Spinal cord (tissue), 10 donors: Measurements from ENCODE around the gene FGF2. TPM values are rescaled to one million over a fixed set of nuclear protein-coding genes. Genes with fewer than 3 reads are reported as not detected.

Experiments used
- DNase-seq, 6 donors: peaks; one replicate each; pipeline versions ENCODE4 v3.0.0 to v3.0.0-alpha.2; 2013 to 2015; ENCODE audit warnings: low spot score in 6 of 6, low read depth in 4 of 6
- H3K27ac ChIP-seq: one replicate; pipeline ENCODE4 v1.5.1; 2013; ENCODE audit warnings: low read depth, low read length, control low read depth
- H3K27me3 ChIP-seq: one replicate; pipeline ENCODE4 v1.6.1; 2013; ENCODE audit warnings: low read length; ENCODE audit not compliant: control insufficient read depth, insufficient read depth
- H3K36me3 ChIP-seq: one replicate; pipeline ENCODE4 v1.6.1; 2013; ENCODE audit warnings: low read length; ENCODE audit not compliant: control insufficient read depth, insufficient read depth
- H3K4me1 ChIP-seq: one replicate; pipeline ENCODE4 v1.6.1; 2013; ENCODE audit warnings: low read length; ENCODE audit not compliant: control insufficient read depth, insufficient read depth
- H3K4me3 ChIP-seq: one replicate; pipeline ENCODE4 v1.5.1; 2013; ENCODE audit warnings: low read depth, low read length, control low read depth
- H3K9me3 ChIP-seq: one replicate; pipeline ENCODE4 v1.6.1; 2013; ENCODE audit warnings: low read length; ENCODE audit not compliant: control insufficient read depth, insufficient read depth
- WGBS: methylation state at CpG from one replicate; pipeline ENCODE4 v1.1.5; 2013; ENCODE audit warnings: missing lambda C conversion rate; ENCODE audit not compliant: insufficient coverage; 5-methylcytosine and 5-hydroxymethylcytosine counted together
- polyA plus RNA-seq, 2 donors: library from polyadenylated mRNA; unstranded; fragments of 120-200 nt; gene quantifications; one replicate each; pipeline ENCODE4 v1.2.1, GENCODE V29; 2013; ENCODE audit not compliant: insufficient read length in 2 of 2
- total RNA-seq, 2 donors: library from RNA; depleted of rRNA in 1 of 2; stranded (reverse); fragments of 120-200 nt in 1 of 2; fragments of >200 nt in 1 of 2; gene quantifications; one replicate each; pipeline versions ENCODE4 v1.2.3 to v1.2.4, GENCODE V29; 2013 to 2014
- donor health status: healthy.

The FGF2 gene
- total and polyA plus RNA-seq, 4 donors = 11.9 to 38.1 (median 17.3) TPM

DNA sequence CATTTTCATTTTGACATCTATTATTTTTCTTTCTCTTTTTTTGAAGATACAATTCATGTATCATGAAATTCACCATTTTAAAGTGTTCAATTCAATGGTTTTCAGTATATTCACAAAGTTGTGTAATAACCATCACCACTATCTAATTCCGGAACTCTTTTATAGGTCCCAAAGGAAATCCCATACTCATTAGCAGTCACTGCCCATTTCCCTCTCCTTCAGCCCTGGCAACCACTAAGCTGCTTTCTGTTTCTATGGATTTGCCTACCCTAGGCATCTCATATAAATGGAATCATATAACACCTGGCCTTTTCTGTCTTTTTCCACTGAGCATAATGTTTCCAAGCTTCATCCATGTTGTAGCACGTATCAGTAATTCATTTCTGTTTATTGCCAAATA lies 3.2 kb upstream of the FGF2 start:
- no CpG with 5 or more reads among the region's 2 CpGs for WGBS

GRCh38 chr4:122824616-122825015 lies 2.0 kb upstream of the FGF2 start:
- Histone ChIP-seq H3K4me1 (no peaks in the 10 kb centered on the region), H3K9me3 (no peaks in the 10 kb centered on the region), H3K27me3 (no peaks in the 10 kb centered on the region), H3K27ac (no peak overlapping the region), H3K36me3 (no peaks in the 10 kb centered on the region), H3K4me3 (no peak overlapping the region)
- 85% methylated on average over 2 of the region's 2 CpGs for WGBS
- no peak for DNase-seq

More for the DNA sequence above, 3.2 kb upstream of the FGF2 start:
- H3K36me3 ChIP-seq = no peaks in the 10 kb centered on the region
- DNase-seq = no peak
- no peaks in the 10 kb centered on the region for H3K9me3 ChIP-seq
- H3K4me1 ChIP-seq = no peaks in the 10 kb centered on the region
- no peak overlapping the region for H3K4me3 ChIP-seq
- H3K27me3 ChIP-seq = no peaks in the 10 kb centered on the region
- H3K27ac ChIP-seq = no peak overlapping the region

DNA sequence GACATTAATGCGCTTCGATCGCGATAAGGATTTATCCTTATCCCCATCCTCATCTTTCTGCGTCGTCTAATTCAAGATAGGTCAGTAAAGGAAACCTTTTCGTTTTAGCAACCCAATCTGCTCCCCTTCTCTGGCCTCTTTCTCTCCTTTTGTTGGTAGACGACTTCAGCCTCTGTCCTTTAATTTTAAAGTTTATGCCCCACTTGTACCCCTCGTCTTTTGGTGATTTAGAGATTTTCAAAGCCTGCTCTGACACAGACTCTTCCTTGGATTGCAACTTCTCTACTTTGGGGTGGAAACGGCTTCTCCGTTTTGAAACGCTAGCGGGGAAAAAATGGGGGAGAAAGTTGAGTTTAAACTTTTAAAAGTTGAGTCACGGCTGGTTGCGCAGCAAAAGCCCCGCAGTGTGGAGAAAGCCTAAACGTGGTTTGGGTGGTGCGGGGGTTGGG lies 528 bp upstream of the FGF2 start:
- DNase-seq = peak in 1 of 6 donors; percentile 9
- no peaks in the 10 kb centered on the region for H3K9me3 ChIP-seq
- peaks cover 4% of the 10 kb centered on the region for H3K4me1 ChIP-seq
- H3K36me3 ChIP-seq = no peaks in the 10 kb centered on the region
- H3K4me3 ChIP-seq = peak overlapping the region; percentile 58
- H3K27me3 ChIP-seq = no peaks in the 10 kb centered on the region
- WGBS = 18% methylated on average over 15 of the region's 18 CpGs
- H3K27ac ChIP-seq = peak overlapping the region; percentile 81

DNA sequence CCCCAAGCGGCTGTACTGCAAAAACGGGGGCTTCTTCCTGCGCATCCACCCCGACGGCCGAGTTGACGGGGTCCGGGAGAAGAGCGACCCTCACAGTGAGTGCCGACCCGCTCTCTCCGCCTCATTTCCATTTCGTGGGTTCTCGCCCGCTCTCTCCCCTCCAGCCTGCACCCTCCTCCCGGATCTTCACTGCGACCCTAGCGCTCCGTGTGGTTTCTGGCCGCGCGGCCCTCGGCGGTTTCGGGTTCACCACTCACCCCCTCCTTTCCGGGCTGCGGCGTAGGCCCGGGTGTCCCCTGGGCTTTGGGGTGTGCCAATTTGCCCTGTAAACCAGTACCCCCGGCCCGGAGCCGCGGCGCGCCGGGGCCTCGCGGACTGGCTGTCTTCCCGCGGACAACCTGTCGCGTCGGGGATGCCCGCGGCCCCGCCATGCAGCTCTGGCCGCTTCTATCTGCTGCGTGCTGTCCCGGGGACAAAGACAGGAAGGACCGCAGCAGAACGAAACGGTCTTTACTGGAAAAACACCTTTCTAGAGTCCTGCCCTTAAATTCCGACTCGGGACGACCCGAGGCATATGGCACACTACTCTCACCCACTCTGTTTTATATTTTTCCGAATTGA lies 737 bp downstream of the FGF2 start:
- H3K4me3 ChIP-seq = peak overlapping the region; percentile 72
- peaks cover 4% of the 10 kb centered on the region for H3K4me1 ChIP-seq
- no peaks in the 10 kb centered on the region for H3K9me3 ChIP-seq
- DNase-seq = peak in 5 of 6 donors; percentile 32 to 77 (median 49)
- WGBS = under 1% methylated on average over 52 of the region's 57 CpGs
- H3K27ac ChIP-seq = peak overlapping the region; percentile 77
- no peaks in the 10 kb centered on the region for H3K36me3 ChIP-seq
- H3K27me3 ChIP-seq = no peaks in the 10 kb centered on the region

GRCh38 chr4:122827879-122828601 lies 1.4 kb downstream of the FGF2 start:
- peak overlapping the region; percentile 72 for H3K4me3 ChIP-seq
- 16% methylated on average over 2 of the region's 10 CpGs for WGBS
- H3K27me3 ChIP-seq = no peaks in the 10 kb centered on the region
- peak overlapping the region; percentile 77 for H3K27ac ChIP-seq
- H3K4me1 ChIP-seq = peaks cover 4% of the 10 kb centered on the region
- H3K36me3 ChIP-seq = no peaks in the 10 kb centered on the region
- H3K9me3 ChIP-seq = no peaks in the 10 kb centered on the region
- peak in 5 of 6 donors; percentile 15 to 76 (median 36) for DNase-seq

- peak in 1 of 6 donors; percentile 59 for DNase-seq
- Histone ChIP-seq H3K4me1 (peaks cover 4% of the 10 kb centered on the region), H3K9me3 (no peaks in the 10 kb centered on the region), H3K27ac (peak overlapping the region; percentile 20), H3K27me3 (no peaks in the 10 kb centered on the region), H3K4me3 (no peak overlapping the region), H3K36me3 (no peaks in the 10 kb centered on the region)
- WGBS = 89% methylated on average over 1 of the region's 5 CpGs
These were observed 3.9 kb downstream of the FGF2 start for GRCh38 chr4:122830426-122831095.

- 86% methylated on average over 1 of the region's 6 CpGs for WGBS
- peaks cover 4% of the 10 kb centered on the region for H3K4me1 ChIP-seq
These were observed 5.0 kb downstream of the FGF2 start for GRCh38 chr4:122831515-122832196.

DNA sequence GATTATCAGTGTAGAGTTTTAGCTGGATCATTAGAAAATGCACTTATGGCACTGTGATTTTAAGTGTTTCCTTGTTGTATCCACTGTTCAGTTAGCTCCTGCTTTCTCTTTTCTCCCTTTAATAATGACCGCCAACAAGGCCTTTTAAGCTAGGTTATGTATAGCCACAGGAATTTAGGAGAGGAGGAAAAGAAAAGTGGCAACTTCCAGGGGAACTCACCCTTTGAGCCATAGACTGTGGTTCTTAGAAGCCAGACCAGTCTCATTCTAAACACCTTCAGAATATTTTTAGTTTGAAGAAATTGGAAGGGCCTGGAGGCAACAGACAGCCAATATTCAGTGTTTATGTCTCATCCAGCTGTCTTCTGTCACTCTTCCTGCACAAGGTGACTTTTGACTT lies 6.1 kb downstream of the FGF2 start:
- no peaks in the 10 kb centered on the region for H3K9me3 ChIP-seq
- peaks cover 4% of the 10 kb centered on the region for H3K4me1 ChIP-seq
- H3K36me3 ChIP-seq = no peaks in the 10 kb centered on the region
- DNase-seq = no peak
- H3K27ac ChIP-seq = no peak overlapping the region
- H3K4me3 ChIP-seq = no peak overlapping the region
- H3K27me3 ChIP-seq = no peaks in the 10 kb centered on the region
- WGBS = no CpG with 5 or more reads among the region's 1 CpG

More at GRCh38 chr4:122831515-122832196, 5.0 kb downstream of the FGF2 start:
- Histone ChIP-seq H3K4me3 (no peak overlapping the region), H3K27ac (no peak overlapping the region), H3K27me3 (no peaks in the 10 kb centered on the region), H3K9me3 (no peaks in the 10 kb centered on the region), H3K36me3 (no peaks in the 10 kb centered on the region)
- no peak for DNase-seq

DNA sequence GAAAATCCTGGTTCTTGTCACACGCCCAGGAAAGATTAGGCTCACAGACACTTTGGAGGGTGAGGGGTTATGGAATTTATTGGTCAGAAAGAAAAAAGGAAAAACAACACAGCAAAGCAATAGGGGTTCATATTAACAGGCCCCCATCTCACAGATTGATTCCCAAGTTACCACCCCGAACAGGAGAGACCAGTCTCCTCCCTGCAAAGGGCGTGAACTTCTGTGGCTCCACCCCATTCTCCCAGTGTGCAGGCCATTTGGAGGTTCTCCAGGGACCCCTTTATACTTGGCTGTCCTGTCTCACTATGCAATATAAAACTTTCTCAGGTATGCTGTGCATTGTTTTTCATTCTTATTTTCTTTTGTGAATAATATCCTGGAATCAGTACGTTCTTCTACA lies 7.4 kb downstream of the FGF2 start:
- no peaks in the 10 kb centered on the region for H3K27me3 ChIP-seq
- no peak overlapping the region for H3K4me3 ChIP-seq
- no peaks in the 10 kb centered on the region for H3K9me3 ChIP-seq
- 90% methylated on average over 2 of the region's 4 CpGs for WGBS
- no peaks in the 10 kb centered on the region for H3K36me3 ChIP-seq
- H3K4me1 ChIP-seq = peaks cover 4% of the 10 kb centered on the region
- no peak overlapping the region for H3K27ac ChIP-seq
- DNase-seq = no peak
